ENCODE data around the gene PRICKLE1.
"Not testable (repeated sequence)": the region's sequence is repeated elsewhere in the genome, so short reads cannot be mapped to it uniquely, and the experiment has no call there.

PRICKLE1 gene

GRCh38 chr12:42556917-42557316, 32.6 kb downstream of the PRICKLE1 start:
- no peak for DNase-seq (ENCODE audit: low spot score)

DNA sequence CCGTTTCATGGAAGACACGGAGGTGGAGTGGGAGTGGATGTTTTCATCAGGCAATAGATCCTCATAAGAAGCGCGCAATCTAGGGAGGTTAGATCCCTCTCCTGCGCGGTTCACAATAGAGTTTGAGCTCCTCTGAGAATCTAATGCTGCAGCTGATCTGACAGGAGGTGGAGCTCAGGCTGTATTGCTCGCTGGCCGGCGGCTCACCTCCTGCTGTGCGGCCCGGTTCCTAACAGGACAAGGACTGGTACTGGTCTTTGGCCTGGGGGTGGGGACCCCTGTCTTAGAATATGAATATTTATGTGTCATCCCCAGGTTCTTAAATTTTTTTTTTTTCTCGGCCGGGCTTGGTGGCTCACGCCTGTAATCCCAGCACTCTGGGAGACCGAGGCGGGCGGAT, 36.7 kb downstream of the PRICKLE1 start:
- no peak for DNase-seq (ENCODE audit: low spot score)

DNA sequence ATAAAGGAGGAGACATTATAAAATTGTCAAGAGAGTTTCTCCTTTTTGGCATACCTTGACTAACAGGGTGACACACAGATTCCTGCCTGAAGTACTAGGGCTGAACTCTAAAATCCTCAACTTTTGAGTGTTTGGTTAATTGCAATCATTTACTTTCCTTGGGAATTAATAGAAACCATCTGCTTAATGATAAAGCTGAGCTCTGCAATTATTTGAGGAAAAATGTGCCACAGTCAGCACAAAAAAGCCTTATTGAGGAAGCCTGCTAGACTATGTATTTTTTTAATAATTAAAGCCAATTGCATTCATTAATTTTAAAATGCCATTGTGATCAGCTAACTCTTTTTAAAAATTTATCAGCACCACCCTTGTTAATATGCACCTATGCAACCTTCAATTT, 38.7 kb downstream of the PRICKLE1 start:
- DNase-seq (ENCODE audit: low spot score) = no peak

GRCh38 chr12:42546709-42547108, 42.8 kb downstream of the PRICKLE1 start:
- DNase-seq (ENCODE audit: low spot score) = no peak

DNA sequence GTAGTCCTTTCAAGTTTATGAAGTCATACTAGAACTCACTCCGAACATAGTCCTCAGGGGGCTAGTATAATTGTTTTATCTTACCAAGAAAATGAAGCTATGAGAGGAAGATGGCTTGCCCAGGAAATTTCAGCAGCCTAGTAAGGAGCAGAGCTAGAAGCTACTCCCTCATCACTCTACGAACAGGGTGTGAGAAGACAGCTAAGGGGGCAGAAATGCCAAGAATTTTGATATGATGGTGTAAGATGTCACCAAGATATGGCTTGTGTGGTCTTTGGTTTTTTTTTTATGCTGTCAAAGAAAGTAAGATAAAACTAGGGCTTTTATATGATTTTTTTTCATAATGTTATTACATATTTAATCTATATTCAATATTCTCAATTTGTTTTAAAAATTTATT, 47.6 kb downstream of the PRICKLE1 start:
- DNase-seq (ENCODE audit: low spot score) = no peak

DNA sequence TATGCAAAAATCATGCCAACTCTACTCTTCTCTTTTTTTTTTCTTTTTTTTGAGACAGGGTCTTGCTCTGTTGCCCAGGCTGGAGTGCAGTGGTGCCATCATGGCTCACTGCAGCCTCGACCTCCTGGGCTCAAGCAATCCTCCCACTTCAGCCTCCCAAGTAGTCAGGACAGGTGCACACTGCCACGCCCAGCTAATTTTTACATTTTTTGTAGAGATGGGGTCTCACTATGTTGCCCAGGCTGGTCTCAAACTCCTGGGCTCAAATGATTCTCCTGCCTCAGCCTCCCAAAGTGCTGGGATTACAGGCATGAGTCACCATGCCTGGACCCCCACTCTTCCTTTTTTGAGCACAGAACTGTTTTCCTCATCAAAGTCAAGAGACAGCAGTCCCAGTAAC, 48.2 kb downstream of the PRICKLE1 start:
- DNase-seq (ENCODE audit: low spot score) = not testable (repeated sequence)

DNA sequence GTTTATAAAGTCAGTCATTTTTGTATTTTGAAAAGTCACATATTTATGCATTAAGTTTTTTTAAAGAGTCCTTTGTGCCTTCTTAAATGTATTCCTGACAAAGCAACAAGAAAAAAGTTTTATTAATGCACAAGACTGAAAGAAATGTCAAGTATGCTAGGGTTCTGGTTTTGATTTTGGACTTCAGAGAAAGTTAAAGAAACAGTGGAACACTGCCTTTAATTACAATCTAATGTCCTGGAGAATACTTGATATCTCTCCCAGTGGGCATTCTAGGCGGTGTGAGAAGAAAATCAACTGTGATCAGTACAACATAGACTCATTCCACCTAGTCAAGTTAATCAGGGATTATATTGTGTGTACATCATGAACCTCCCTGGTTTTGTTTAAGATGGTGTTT, 49.9 kb downstream of the PRICKLE1 start:
- DNase-seq (ENCODE audit: low spot score) = no peak

GRCh38 chr12:42538203-42538602, 51.3 kb downstream of the PRICKLE1 start:
- no peak for DNase-seq (ENCODE audit: low spot score)

DNA sequence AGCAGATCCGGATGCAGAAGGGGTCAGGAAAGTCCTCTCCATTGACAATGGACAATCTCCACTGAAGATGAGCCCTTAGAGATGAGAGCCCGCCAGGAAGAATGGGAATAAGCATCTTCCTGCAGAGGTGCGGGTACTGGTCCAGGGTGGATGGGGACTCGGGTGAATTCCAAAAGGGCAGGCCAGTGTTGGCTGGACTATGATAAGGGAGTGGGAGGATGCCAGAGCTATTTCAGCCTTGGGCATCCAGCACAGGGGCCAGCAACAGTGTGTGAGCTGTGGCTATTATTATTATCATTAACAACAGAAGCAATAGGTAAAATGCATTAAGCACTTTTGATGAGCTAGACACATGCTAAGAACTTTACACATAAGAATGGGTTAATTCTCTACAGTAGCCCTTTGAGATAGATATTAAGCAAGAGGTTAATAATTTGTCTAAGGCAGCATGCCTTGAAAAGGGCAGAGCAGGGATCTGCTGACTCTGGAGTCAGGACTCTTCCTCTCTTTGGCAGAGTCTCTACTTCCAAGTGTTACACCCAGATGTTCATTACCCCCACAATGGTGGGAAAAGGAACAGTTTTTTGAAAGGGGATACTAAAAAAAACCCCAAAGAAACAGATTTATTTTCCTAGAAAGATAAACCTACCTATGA, 55.2 kb downstream of the PRICKLE1 start:
- no peak for DNase-seq (ENCODE audit: low spot score)

DNA sequence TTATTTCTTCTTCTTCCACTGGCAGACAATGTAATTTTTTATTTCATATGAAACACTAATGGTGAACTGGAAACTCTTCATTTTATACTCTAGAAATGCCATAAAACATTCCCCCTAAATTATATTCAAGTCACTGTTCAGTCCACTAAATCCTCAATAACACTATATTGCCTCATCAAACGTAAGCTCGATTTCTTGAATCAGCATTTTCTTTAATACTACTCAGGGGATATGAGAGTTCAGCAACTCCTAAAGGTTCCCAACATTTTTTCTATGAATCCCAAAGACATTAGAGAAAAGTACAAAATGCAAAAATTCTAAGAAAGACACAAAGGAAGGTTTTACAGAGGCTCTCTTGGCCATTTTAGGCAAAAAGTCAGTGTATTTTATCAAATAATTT, 59.3 kb downstream of the PRICKLE1 start:
- no peak for DNase-seq (ENCODE audit: low spot score)

GRCh38 chr12:42525444-42525843, 64.1 kb downstream of the PRICKLE1 start:
- DNase-seq (ENCODE audit: low spot score) = peak; percentile 8

- no peak for DNase-seq (ENCODE audit: low spot score)
These were observed 64.8 kb downstream of the PRICKLE1 start for GRCh38 chr12:42524716-42525115.

- no peak for DNase-seq (ENCODE audit: low spot score)
These were observed 73.0 kb downstream of the PRICKLE1 start for GRCh38 chr12:42516573-42516972.

GRCh38 chr12:42511656-42512055, 77.9 kb downstream of the PRICKLE1 start:
- no peak for DNase-seq (ENCODE audit: low spot score)

DNA sequence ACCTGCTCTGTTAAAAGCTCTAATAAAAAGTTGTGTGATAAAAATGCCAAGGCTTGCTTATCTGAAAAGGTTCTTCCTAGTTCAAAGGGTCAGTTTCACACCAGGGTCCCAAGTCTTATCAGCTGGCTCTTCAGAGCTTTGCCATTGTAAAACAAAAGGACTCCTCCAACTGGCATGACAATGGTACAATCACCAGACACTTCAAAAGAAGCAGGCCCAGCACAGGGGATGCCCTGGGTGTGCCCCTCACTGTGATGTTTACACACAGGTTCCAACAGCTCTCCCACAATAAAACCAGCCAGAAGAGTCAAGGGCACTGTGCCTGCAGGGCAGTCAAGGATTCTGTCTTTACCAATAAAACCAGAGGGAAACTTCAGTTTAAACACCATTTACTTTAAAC, 78.7 kb downstream of the PRICKLE1 start:
- no peak for DNase-seq (ENCODE audit: low spot score)

DNA sequence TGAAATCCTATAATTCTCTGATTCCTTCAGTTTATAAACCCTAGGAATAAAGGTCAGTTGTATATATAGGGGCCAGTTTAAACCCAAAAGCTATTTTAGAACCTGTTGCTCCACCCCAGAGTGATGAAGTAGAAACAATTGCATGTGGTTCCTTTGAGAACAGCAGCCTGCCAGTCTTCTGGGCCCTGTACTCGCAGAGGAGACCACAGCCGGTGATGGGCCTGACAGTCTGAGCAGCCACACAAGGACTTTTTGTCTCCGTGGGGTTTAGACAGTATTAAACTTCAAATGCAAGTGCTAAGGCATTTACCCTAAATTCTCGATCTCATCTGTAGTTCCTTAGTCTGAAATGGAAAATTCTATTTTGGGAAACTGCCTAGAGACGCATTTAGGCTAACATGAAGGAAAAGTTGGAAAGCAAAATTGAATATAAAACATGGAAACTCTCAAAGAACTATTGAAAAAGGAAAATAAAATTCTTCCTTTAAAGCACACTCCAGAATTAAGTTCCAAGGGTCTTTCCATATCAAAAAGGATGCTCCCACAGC, 80.6 kb downstream of the PRICKLE1 start:
- no peak for DNase-seq (ENCODE audit: low spot score)

DNA sequence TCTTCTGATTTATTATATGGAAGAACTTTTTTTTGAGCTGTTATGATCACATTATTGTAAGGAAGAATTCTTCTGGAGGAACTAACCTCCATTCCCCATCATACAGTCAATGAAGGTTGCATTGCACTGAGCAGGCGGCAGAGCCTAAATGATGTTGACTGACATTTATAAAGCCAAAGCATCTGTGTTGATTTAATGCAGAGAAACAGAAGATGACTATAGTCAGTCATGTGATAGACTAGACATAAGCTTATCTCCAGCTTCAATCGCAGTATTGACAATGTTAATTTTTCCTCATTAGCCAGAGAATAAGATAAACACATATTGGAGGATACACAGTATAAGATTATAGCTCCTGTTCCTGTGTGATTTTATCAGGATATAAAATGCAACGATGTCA, 82.0 kb downstream of the PRICKLE1 start:
- no peak for DNase-seq (ENCODE audit: low spot score)

- DNase-seq (ENCODE audit: low spot score) = no peak
These were observed 82.5 kb downstream of the PRICKLE1 start for GRCh38 chr12:42507081-42507480.

- DNase-seq (ENCODE audit: low spot score) = no peak
These were observed 85.5 kb downstream of the PRICKLE1 start for GRCh38 chr12:42504049-42504448.

GRCh38 chr12:42502682-42503081, 86.9 kb downstream of the PRICKLE1 start:
- DNase-seq (ENCODE audit: low spot score) = no peak

DNA sequence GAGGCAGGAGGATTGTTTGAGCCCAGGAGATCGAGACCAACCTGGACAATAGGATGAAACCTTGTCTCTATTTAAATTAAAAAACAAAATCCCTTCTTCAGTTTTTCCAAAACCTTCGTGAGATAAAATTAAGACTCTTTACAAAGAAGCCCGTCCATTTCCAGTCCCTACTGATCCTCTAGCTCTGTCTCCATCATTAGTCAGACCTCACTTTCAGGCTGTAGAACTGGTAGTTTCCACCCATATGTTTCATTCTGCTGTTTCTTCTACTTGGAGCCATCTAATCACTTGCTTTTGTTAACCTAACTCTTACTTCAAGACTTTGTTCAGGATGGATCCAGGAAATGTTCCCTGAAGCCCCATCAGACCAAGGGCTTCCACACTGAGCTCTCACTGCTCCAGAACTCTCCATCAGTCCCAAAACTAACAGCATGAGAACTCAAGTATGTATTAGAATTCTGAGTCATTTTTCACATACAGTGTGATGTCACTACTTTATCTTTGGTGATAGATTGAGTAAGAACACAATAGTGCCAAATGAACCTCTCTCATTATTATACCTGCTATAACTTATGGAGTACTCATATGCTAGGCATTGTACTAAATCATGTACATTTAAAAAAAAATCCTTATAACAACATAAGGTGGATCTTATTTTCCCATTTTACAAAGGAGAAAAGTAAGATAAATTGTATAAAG, 90.8 kb downstream of the PRICKLE1 start:
- DNase-seq (ENCODE audit: low spot score) = no peak

DNA sequence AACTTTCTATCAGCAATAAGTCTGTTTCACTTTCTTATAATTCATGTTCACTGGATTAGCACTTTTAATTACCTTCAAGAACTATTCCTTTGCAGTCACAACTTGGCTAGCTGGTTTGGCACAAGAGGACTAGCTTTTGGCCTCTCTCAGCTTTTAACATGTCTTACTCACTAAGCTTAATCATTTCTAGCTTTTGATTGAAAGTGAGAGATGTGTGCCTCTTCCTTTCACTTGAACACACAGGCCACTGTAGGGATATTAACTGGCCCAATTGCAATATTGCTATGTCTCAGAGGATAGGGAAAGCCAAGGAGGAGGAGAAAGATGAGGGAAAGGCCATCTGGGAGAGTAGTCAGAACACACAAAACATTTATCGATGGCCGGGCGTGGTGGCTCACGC, 92.7 kb downstream of the PRICKLE1 start:
- no peak for DNase-seq (ENCODE audit: low spot score)

DNA sequence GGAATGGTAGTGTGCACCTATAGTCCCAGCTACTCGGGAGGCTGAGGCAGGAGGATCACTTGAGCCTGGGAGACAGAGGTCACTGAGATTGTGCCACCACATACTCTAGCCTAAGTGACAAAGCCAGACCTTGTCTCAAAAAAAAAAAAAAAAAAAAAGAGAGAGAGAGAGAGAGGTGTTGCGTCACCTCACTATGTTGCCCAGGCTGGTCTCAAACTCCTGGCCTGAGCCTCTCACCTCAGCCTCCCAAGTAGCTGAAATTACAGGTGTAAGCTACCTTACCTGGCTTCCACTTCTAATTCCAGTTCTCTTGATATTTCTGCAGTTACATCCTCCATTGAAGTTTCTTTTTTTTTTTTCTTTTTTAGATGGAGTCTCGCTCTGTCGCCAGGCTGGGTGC, 94.3 kb downstream of the PRICKLE1 start:
- DNase-seq (ENCODE audit: low spot score) = no peak

GRCh38 chr12:42492267-42492666, 97.3 kb downstream of the PRICKLE1 start:
- no peak for DNase-seq (ENCODE audit: low spot score)

All from Ammon's horn (tissue), 1 donor.